ENCODE data around the gene CPT1A. TPM values are rescaled to one million over a fixed set of nuclear protein-coding genes. Genes with fewer than 3 reads are reported as not detected.

The CPT1A gene
- total RNA-seq, 1 donor from 2014 or later: 76.3 TPM

DNA sequence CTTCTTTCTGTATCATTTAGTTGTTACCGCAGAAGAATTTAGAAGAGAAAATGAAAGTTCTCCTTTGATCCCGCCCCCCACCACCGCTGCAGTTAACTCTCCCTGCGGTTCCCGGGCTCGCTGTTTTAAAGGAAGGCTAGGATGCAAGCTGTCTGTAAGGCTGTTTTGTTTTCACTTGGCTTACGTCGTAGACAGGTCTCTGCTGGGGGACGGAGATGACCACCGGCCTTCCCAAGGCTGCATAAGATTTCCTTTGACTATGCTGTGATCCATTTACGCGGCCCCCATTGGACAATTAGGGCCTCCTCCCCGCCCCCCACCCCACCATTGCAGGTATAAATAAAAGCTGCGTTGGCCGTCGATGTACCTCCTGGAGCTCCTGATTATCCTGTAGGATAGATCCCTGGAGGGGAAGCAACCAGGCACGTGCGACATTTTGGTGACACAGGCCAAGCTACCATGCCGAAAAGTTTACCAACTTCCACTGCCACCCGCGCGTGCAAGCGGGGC, 1.4 kb upstream of the CPT1A start:
- peaks cover 7 to 44% of the 10 kb centered on the region in 2 donors for H3K4me1 ChIP-seq
- intact Hi-C loops (cut with DNase I): loop anchor here (2.0 to 5.0 kb wide), 3 partner anchors 44 to 799 kb away; partner anchors contain the start of gene CCND1
- H3K36me3 ChIP-seq: no peaks in the 10 kb centered on the region
- DNase-seq (ENCODE audit: low spot score in 2 of 2): no peak
- TF ChIP-seq, protein P1, sequence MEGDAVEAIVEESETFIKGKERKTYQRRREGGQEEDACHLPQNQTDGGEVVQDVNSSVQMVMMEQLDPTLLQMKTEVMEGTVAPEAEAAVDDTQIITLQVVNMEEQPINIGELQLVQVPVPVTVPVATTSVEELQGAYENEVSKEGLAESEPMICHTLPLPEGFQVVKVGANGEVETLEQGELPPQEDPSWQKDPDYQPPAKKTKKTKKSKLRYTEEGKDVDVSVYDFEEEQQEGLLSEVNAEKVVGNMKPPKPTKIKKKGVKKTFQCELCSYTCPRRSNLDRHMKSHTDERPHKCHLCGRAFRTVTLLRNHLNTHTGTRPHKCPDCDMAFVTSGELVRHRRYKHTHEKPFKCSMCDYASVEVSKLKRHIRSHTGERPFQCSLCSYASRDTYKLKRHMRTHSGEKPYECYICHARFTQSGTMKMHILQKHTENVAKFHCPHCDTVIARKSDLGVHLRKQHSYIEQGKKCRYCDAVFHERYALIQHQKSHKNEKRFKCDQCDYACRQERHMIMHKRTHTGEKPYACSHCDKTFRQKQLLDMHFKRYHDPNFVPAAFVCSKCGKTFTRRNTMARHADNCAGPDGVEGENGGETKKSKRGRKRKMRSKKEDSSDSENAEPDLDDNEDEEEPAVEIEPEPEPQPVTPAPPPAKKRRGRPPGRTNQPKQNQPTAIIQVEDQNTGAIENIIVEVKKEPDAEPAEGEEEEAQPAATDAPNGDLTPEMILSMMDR (IDR thresholded peaks at IDR 0.05): no peak
- H3K27me3 ChIP-seq: no peaks in the 10 kb centered on the region
- H3K9me3 ChIP-seq: no peaks in the 10 kb centered on the region
- H3K27ac ChIP-seq: no peak overlapping the region
- peak overlapping the region; percentile 87 to 94 for H3K4me3 ChIP-seq

DNA sequence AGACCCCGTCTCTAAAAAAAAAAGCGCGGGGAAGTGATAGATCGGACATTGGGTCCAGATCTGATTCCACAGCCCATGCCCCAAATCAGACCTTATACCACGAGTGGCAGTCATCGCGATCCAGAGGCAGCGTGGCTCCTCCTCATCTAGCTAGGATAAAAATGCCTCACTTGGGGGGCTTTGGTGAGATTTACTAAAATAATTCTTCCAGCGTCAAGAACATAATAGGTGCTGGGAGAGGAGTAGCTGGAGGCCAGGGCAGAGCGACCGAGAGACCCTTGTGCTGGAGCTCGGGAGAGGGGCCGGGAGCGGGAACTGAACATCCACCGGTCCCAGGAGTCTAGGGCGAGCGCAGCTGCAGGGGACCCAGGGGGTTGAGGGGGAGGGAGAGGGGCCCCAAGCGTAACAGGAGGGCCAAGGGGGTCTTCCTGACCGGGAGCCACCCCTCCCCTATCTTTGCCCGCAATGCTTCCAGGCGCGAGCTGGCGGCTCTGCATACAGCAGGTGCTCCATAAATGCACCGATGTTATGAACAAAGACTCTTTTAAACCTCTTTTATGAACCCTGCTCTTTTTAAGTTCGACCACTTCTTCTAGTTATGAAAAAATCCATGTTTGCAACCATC, 823 bp upstream of the CPT1A start:
- Histone ChIP-seq H3K27me3 (no peaks in the 10 kb centered on the region), H3K27ac (peak overlapping the region in 1 of 2 donors; percentile 95), H3K4me1 (peaks cover 8 to 50% of the 10 kb centered on the region in 2 donors), H3K9me3 (no peaks in the 10 kb centered on the region), H3K36me3 (no peaks in the 10 kb centered on the region), H3K4me3 (peak overlapping the region; percentile 87 to 94)
- TF ChIP-seq, protein P1 (IDR thresholded peaks at IDR 0.05): no peak
- intact Hi-C loops (cut with DNase I): loop anchor here (2.0 to 5.0 kb wide), 3 partner anchors 44 to 800 kb away; partner anchors contain the start of gene CCND1
- no peak for DNase-seq (ENCODE audit: low spot score in 2 of 2)

GRCh38 chr11:68840661-68841653, 759 bp downstream of the CPT1A start:
- Histone ChIP-seq H3K36me3 (peaks cover 0 to under 1% of the 10 kb centered on the region in 2 donors), H3K27ac (peak overlapping the region; percentile 95), H3K4me3 (peak overlapping the region; percentile 87 to 94), H3K27me3 (no peaks in the 10 kb centered on the region), H3K4me1 (peaks cover 19 to 64% of the 10 kb centered on the region in 2 donors), H3K9me3 (no peaks in the 10 kb centered on the region)
- TF ChIP-seq, protein P1 (IDR thresholded peaks at IDR 0.05): no peak
- DNase-seq (ENCODE audit: low spot score in 2 of 2): peak in 1 of 2 donors; percentile 79
- intact Hi-C loops (cut with DNase I): loop anchor here (2.0 to 5.0 kb wide), 4 partner anchors 30 to 801 kb away; partner anchors contain the start of gene CCND1

- H3K27ac ChIP-seq: peak overlapping the region; percentile 95
- TF ChIP-seq, protein P1 (IDR thresholded peaks at IDR 0.05): no peak
- intact Hi-C loops (cut with DNase I): loop anchor here (2.0 to 5.0 kb wide), 5 partner anchors 31 to 802 kb away; partner anchors contain the start of gene CCND1
- H3K4me3 ChIP-seq: peak overlapping the region; percentile 87 to 94
- H3K27me3 ChIP-seq: no peaks in the 10 kb centered on the region
- H3K9me3 ChIP-seq: no peaks in the 10 kb centered on the region
- DNase-seq (ENCODE audit: low spot score in 2 of 2): no peak
- peaks cover 0 to 6% of the 10 kb centered on the region in 2 donors for H3K36me3 ChIP-seq
- H3K4me1 ChIP-seq: peaks cover 19 to 69% of the 10 kb centered on the region in 2 donors
These were observed 1.6 kb downstream of the CPT1A start for GRCh38 chr11:68839911-68840641.

All from ascending aorta (tissue), 2 donors.